Measurements from ENCODE around the gene GRIK2.

The GRIK2 gene

GRCh38 chr6:101537753-101538316 is 144.3 kb downstream of the GRIK2 start:
- DNase-seq (ENCODE audit: low read depth in 2 of 2, low spot score in 1 of 2): no peak

- no peak for DNase-seq (ENCODE audit: low read depth in 2 of 2, low spot score in 1 of 2)
These were observed 146.2 kb downstream of the GRIK2 start for GRCh38 chr6:101539510-101540245.

- no peak for DNase-seq (ENCODE audit: low read depth in 2 of 2, low spot score in 1 of 2)
These were observed 148.4 kb downstream of the GRIK2 start for GRCh38 chr6:101541894-101542293.

- no peak for DNase-seq (ENCODE audit: low read depth in 2 of 2, low spot score in 1 of 2)
These were observed 150.3 kb downstream of the GRIK2 start for GRCh38 chr6:101543796-101544195.

GRCh38 chr6:101544286-101544685 is 150.8 kb downstream of the GRIK2 start:
- DNase-seq (ENCODE audit: low read depth in 2 of 2, low spot score in 1 of 2): no peak

GRCh38 chr6:101545191-101545590 is 151.7 kb downstream of the GRIK2 start:
- DNase-seq (ENCODE audit: low read depth in 2 of 2, low spot score in 1 of 2): no peak

GRCh38 chr6:101550451-101550850 is 156.9 kb downstream of the GRIK2 start:
- DNase-seq (ENCODE audit: low read depth in 2 of 2, low spot score in 1 of 2): no peak

GRCh38 chr6:101554231-101554630 is 160.7 kb downstream of the GRIK2 start:
- no peak for DNase-seq (ENCODE audit: low read depth in 2 of 2, low spot score in 1 of 2)

- no peak for DNase-seq (ENCODE audit: low read depth in 2 of 2, low spot score in 1 of 2)
These were observed 165.2 kb downstream of the GRIK2 start for GRCh38 chr6:101558712-101559111.

- DNase-seq (ENCODE audit: low read depth in 2 of 2, low spot score in 1 of 2): no peak
These were observed 179.1 kb downstream of the GRIK2 start for GRCh38 chr6:101572627-101573026.

- DNase-seq (ENCODE audit: low read depth in 2 of 2, low spot score in 1 of 2): no peak
These were observed 183.6 kb downstream of the GRIK2 start for GRCh38 chr6:101577091-101577490.

GRCh38 chr6:101578306-101578705 is 184.8 kb downstream of the GRIK2 start:
- DNase-seq (ENCODE audit: low read depth in 2 of 2, low spot score in 1 of 2): no peak

- no peak for DNase-seq (ENCODE audit: low read depth in 2 of 2, low spot score in 1 of 2)
These were observed 189.3 kb downstream of the GRIK2 start for GRCh38 chr6:101582792-101583191.

- no peak for DNase-seq (ENCODE audit: low read depth in 2 of 2, low spot score in 1 of 2)
These were observed 192.0 kb downstream of the GRIK2 start for GRCh38 chr6:101585501-101585900.

- DNase-seq (ENCODE audit: low read depth in 2 of 2, low spot score in 1 of 2): no peak
These were observed 194.8 kb downstream of the GRIK2 start for GRCh38 chr6:101588343-101588742.

GRCh38 chr6:101595276-101595675 is 201.8 kb downstream of the GRIK2 start:
- DNase-seq (ENCODE audit: low read depth in 2 of 2, low spot score in 1 of 2): no peak

GRCh38 chr6:101597693-101598092 is 204.2 kb downstream of the GRIK2 start:
- DNase-seq (ENCODE audit: low read depth in 2 of 2, low spot score in 1 of 2): no peak

GRCh38 chr6:101605426-101605825 is 211.9 kb downstream of the GRIK2 start:
- DNase-seq (ENCODE audit: low read depth in 2 of 2, low spot score in 1 of 2): no peak

- no peak for DNase-seq (ENCODE audit: low read depth in 2 of 2, low spot score in 1 of 2)
These were observed 212.4 kb downstream of the GRIK2 start for GRCh38 chr6:101605874-101606273.

- DNase-seq (ENCODE audit: low read depth in 2 of 2, low spot score in 1 of 2): no peak
These were observed 213.7 kb downstream of the GRIK2 start for GRCh38 chr6:101607111-101607690.

GRCh38 chr6:101608703-101609102 is 215.2 kb downstream of the GRIK2 start:
- DNase-seq (ENCODE audit: low read depth in 2 of 2, low spot score in 1 of 2): no peak

GRCh38 chr6:101613556-101613955 is 220.0 kb downstream of the GRIK2 start:
- DNase-seq (ENCODE audit: low read depth in 2 of 2, low spot score in 1 of 2): no peak

- no peak for DNase-seq (ENCODE audit: low read depth in 2 of 2, low spot score in 1 of 2)
These were observed 221.3 kb downstream of the GRIK2 start for GRCh38 chr6:101614774-101615173.

Measured in stimulated activated CD8-positive, alpha-beta memory T cell treated with anti-CD3 and anti-CD28 coated beads, Interleukin-4, amount 100 ng/mL, for 1 hour (primary cell).